NCI-H1930 (cell line): ENCODE results near the gene RP2.

ENCODE experiments used
- DNase-seq, 2 experiments: peaks; one replicate each; lab custom pipeline; 2025; lab: John Stamatoyannopoulos, UW

Gene RP2

GRCh38 chrX:46920235-46920634, 83.4 kb downstream of the RP2 start:
- DNase-seq: no peak

DNA sequence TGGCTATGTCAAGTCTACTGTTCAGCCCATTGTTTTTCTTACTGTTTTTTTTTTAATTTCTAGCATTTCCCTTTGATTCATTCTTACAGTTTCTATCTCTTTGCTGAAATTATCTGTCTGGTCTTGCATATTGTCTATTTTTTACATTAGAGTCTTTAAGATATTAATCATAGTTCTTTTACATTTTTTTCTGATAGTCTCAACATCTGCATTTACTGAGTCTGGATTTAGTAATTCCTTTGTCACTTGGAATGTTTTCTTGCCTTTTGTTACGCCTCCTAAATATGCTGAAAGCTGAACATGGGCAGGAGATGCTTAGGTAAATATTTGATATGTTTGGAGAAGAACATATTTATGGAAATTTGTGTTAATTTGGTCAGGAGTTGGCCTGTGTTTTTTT, 85.8 kb downstream of the RP2 start:
- DNase-seq: no peak

GRCh38 chrX:46927718-46928117, 90.9 kb downstream of the RP2 start:
- DNase-seq: no peak

DNA sequence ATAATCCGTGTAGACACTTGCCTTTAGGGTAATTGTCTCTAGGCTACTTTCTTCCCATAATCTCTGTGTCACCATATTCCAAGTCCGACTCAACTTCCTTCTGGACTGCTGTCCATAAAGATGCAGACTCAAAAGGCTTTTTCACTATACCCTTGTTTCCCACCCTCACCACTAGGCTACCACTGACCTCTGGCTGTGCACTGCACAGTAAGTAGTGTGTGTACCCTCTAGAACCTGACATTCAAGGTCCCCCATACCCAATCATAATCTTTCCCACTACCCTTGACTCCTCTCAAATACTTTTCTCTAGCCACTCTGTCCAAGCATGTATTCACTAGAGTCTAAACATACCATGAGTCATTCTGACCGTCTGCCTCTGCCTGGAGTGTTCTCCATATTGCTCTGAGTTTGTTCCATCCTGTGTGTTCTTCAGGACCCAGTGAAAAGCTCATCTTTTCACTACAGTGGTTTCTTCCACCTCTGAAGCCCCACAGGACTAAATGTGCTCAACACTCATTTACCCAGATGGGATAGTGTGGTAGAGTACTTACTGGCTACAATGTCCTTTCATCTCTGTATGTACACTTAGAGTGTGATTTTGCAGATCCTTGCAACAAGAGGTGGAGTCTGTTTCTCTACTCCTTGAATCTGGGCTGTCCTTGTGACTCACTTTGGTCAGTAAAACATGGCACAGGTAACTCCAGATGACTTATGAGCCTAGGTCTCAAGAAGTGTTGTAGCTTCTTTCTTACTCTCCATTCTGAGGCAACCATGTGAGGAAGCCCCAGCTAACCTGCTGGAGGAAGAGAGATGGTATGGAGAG, 92.8 kb downstream of the RP2 start:
- DNase-seq: no peak
